BLaER1 (cell line): Measurements from ENCODE around the gene SCCPDH.

Source experiments
- H3K27ac ChIP-seq: shearing (Covaris generic); formaldehyde crosslinking; 2 replicates; pipeline ENCODE4 v1.8.1; 2022
- H3K27me3 ChIP-seq: shearing (Covaris generic); formaldehyde crosslinking; 2 replicates; pipeline ENCODE4 v1.8.1; 2022
- H3K36me3 ChIP-seq: shearing (Covaris generic); formaldehyde crosslinking; 2 replicates; pipeline ENCODE4 v1.8.1; 2022
- H3K4me1 ChIP-seq: shearing (Covaris generic); formaldehyde crosslinking; 2 replicates; pipeline ENCODE4 v1.8.1; 2022
- H3K4me2 ChIP-seq: shearing (Covaris generic); formaldehyde crosslinking; 2 replicates; pipeline ENCODE4 v1.8.1; 2022
- H3K4me3 ChIP-seq: shearing (Covaris generic); formaldehyde crosslinking; 2 replicates; pipeline ENCODE4 v1.8.1; 2022
- H3K9ac ChIP-seq: shearing (Covaris generic); formaldehyde crosslinking; 2 replicates; pipeline ENCODE4 v1.8.1; 2022
- H3K9me3 ChIP-seq: shearing (Covaris generic); formaldehyde crosslinking; 2 replicates; pipeline ENCODE4 v1.8.1; 2022
- H4K20me1 ChIP-seq: shearing (Covaris generic); formaldehyde crosslinking; 2 replicates; pipeline ENCODE4 v1.8.1; 2022
- Cebpa-rat ChIP-seq: shearing (Covaris generic); IDR thresholded peaks from 2 replicates; pipeline ENCODE4 v1.8.1; 2022

Gene SCCPDH, protein sequence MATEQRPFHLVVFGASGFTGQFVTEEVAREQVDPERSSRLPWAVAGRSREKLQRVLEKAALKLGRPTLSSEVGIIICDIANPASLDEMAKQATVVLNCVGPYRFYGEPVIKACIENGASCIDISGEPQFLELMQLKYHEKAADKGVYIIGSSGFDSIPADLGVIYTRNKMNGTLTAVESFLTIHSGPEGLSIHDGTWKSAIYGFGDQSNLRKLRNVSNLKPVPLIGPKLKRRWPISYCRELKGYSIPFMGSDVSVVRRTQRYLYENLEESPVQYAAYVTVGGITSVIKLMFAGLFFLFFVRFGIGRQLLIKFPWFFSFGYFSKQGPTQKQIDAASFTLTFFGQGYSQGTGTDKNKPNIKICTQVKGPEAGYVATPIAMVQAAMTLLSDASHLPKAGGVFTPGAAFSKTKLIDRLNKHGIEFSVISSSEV

DNA sequence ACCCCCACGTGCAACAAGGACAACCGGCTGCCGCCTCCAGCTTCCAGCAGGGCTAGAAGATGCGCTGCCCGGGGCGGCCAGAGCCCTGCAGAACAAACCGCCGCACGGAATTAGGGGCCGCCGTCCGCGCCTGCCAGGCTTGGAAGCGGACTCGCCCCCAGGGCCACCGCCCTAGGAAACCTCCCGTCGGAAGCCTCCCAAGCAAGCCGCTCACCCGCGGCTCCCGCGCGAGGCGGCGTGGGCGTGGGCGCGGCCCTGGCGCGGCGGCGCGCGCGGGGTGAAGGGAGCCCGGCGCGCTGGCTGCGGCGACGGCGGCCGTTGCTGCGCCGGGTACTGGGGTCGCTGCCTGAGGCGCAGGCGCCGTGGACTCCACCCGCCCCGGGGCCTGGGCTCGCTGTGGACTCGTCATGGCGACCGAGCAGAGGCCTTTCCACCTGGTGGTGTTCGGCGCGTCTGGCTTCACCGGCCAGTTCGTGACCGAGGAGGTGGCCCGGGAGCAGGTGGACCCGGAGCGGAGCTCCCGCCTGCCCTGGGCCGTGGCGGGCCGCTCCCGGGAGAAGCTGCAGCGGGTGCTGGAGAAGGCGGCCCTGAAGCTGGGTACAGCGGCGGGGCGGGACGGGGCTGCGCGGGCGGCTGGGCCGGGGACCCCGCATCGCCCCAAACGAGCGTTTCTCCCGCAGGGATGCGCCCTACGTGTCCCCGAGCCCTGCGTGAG, at the start of gene SCCPDH:
Gene SCCPDH, plus strand, starts transcription at position 394 of the 715 bp plus-strand sequence. Its CDS starts 14 bp downstream, at position 408.
- Histone ChIP-seq H3K27ac (peak within 1 kb of the TSS; percentile 95), H4K20me1 (no peaks in the 10 kb centered on the region), H3K36me3 (peaks cover 26% of the 10 kb centered on the region), H3K9ac (peak within 1 kb of the TSS; percentile 90), H3K4me2 (peak within 1 kb of the TSS; percentile 84), H3K27me3 (no peaks in the 10 kb centered on the region), H3K9me3 (peaks cover 49% of the 10 kb centered on the region), H3K4me3 (peak within 1 kb of the TSS; percentile 74), H3K4me1 (peaks cover 40% of the 10 kb centered on the region)
- no peak for TF ChIP-seq Cebpa-rat

DNA sequence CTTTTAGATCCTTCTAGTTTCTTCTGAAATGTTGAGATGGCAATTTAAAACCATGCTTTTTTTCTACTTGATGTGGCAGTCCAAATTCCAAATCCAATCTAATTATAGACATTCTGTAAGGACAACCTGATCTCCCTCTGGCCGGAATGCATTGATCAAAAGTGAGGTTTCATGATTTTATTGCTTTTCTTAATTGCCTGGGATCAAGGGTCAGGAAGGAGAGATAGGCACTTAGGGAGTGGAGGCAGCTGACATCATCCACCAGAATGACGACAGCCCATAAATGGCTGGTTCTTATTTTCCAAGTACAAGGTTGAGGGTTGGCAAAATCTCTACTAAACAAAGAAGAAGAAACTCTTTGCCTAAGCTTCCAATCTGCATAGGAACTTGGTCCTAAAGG, 46.4 kb upstream of the SCCPDH start:
- H3K9ac ChIP-seq, result no peak overlapping the region
- H3K36me3 ChIP-seq, result no peaks in the 10 kb centered on the region
- H3K4me3 ChIP-seq, result no peak overlapping the region
- TF ChIP-seq Cebpa-rat, result no peak
- H3K4me2 ChIP-seq, result no peak overlapping the region
- H3K9me3 ChIP-seq, result no peaks in the 10 kb centered on the region; the same call in 1 of the 2 replicates
- peaks cover 40% of the 10 kb centered on the region for H3K4me1 ChIP-seq
- no peaks in the 10 kb centered on the region for H4K20me1 ChIP-seq
- no peak overlapping the region for H3K27ac ChIP-seq
- H3K27me3 ChIP-seq, result no peaks in the 10 kb centered on the region

DNA sequence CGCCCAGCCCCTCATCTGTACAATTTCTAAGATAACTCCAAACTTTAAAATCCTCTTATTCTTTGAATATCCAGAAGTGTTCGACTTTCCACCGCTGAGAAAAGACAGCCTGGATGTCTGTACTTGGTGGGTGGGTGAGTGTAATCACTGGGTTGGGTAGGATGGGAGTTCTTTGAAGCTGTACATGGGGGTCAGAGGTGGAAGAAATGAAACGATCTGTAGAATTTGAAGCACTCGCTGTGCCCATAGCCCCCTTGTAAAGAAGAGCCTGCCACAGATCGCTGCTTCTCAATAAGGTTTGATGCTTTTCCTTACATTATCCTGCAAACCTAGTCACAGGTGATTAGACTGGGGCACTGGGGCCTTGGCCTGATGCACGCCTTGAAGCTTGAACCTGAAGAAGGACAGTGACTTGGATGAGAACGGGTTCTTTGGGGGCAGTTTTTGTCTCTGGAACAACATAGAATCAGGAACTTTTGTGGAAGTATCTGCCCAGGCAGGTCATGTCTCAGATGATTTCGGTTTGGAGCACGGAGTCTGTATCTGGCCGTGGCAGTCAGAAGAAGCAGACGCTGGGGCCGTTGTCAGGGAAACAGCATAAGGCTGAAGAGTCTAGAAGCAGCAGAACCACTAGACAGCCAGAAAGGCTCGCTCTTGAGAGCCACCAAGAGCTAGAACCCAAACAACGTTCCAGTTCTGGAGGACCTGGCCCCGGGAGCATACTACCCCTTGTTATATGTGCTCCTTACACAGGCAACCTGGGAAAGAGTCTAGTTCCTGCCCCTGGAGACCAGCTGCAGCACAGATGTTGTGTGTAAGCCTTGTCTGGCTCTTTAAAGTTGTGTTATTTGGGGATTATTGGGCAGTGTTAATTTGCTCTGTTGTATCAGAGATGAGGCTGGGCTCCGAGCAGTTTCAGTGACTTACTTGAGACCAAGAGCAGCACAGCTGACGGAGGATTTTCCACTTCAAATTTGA, 45.1 kb upstream of the SCCPDH start:
- H3K4me2 ChIP-seq, result peak overlapping the region; percentile 85
- peaks cover 3% of the 10 kb centered on the region for H3K9me3 ChIP-seq
- H3K27me3 ChIP-seq, result no peaks in the 10 kb centered on the region
- TF ChIP-seq Cebpa-rat, result no peak
- H3K4me3 ChIP-seq, result no peak overlapping the region
- H4K20me1 ChIP-seq, result no peaks in the 10 kb centered on the region
- no peaks in the 10 kb centered on the region for H3K36me3 ChIP-seq
- H3K27ac ChIP-seq, result peak overlapping the region; percentile 60
- peaks cover 42% of the 10 kb centered on the region for H3K4me1 ChIP-seq
- H3K9ac ChIP-seq, result peak overlapping the region; percentile 4; the same call in 1 of the 2 replicates

DNA sequence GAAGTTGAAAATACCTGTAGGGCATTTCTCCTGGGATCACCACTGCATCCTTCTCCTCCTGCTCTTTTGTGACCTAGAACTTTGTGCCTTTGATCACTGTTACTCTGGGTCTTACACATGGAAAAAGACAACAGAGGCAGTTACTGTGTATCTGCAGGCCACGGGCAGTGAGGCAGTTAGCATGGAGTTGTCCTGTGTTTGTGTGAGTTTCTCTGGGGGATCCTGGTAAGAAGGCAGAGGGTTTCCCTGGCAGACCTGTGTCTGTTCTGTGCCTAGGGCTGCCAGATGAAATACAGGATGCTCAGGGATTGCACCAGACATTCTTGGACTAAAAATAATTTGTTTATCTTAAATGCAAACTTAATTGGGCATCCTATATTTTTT, 44.4 kb upstream of the SCCPDH start:
- no peaks in the 10 kb centered on the region for H3K27me3 ChIP-seq
- H3K4me2 ChIP-seq, result peak overlapping the region; percentile 85
- peak overlapping the region; percentile 4; the same call in 1 of the 2 replicates for H3K9ac ChIP-seq
- H3K36me3 ChIP-seq, result no peaks in the 10 kb centered on the region
- H3K9me3 ChIP-seq, result peaks cover 3% of the 10 kb centered on the region; the same call in 1 of the 2 replicates
- no peak for TF ChIP-seq Cebpa-rat
- H3K4me1 ChIP-seq, result peaks cover 42% of the 10 kb centered on the region
- no peaks in the 10 kb centered on the region for H4K20me1 ChIP-seq
- peak overlapping the region; percentile 60 for H3K27ac ChIP-seq
- H3K4me3 ChIP-seq, result no peak overlapping the region

DNA sequence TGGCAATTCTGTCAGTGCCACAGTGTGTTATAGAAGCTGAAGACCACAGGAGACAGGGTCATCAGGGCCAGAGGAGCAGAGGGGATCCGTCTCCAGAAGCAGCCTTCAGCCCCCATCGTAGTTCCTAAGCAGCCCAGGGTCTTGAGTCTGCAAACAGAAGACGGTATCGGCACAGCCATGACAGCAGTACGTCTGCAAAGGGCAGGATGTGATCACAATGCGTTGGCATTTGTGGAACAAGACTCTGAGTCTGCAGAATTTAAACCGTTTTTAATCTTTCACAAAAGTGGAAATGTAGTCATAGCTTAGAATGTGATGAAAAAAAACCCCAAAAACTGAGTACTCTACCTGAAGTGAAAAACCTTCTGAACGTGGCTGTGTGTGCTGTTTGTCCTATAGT, 44.0 kb upstream of the SCCPDH start:
- no peak for TF ChIP-seq Cebpa-rat
- peak overlapping the region; percentile 60 for H3K27ac ChIP-seq
- no peak overlapping the region for H3K4me3 ChIP-seq
- H4K20me1 ChIP-seq, result no peaks in the 10 kb centered on the region
- H3K36me3 ChIP-seq, result no peaks in the 10 kb centered on the region
- peaks cover 42% of the 10 kb centered on the region for H3K4me1 ChIP-seq
- H3K27me3 ChIP-seq, result no peaks in the 10 kb centered on the region
- H3K9ac ChIP-seq, result no peak overlapping the region
- H3K4me2 ChIP-seq, result peak overlapping the region; percentile 85
- peaks cover 3% of the 10 kb centered on the region; the same call in 1 of the 2 replicates for H3K9me3 ChIP-seq

DNA sequence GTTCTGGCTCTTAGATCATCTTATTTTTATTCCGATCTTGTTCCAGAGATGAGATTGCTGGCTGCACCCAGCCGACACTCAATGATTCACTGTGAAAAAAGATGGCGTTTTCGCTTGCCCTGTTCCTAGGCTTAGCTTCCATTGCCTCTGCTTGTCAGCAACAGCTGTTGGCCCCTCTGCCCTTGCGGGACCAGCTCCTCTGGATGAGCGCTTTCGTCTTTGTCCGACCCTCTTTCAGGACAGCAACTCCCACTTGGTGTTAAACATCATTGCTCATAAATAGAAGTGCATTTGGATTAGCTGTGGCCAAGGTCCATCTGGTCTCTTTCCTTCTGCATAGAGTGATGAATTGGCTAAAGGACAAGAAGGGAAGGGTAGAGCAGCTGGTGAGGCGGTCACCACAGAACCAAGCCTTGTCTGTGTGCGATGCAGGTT, 43.5 kb upstream of the SCCPDH start:
- Histone ChIP-seq H3K9me3 (peaks cover 3% of the 10 kb centered on the region; the same call in 1 of the 2 replicates), H3K9ac (peak overlapping the region; percentile 9; the same call in 1 of the 2 replicates), H3K27ac (peak overlapping the region; percentile 62), H3K27me3 (no peaks in the 10 kb centered on the region), H3K4me3 (no peak overlapping the region), H4K20me1 (no peaks in the 10 kb centered on the region), H3K36me3 (no peaks in the 10 kb centered on the region), H3K4me1 (peaks cover 42% of the 10 kb centered on the region), H3K4me2 (peak overlapping the region; percentile 85)
- TF ChIP-seq Cebpa-rat, result no peak

DNA sequence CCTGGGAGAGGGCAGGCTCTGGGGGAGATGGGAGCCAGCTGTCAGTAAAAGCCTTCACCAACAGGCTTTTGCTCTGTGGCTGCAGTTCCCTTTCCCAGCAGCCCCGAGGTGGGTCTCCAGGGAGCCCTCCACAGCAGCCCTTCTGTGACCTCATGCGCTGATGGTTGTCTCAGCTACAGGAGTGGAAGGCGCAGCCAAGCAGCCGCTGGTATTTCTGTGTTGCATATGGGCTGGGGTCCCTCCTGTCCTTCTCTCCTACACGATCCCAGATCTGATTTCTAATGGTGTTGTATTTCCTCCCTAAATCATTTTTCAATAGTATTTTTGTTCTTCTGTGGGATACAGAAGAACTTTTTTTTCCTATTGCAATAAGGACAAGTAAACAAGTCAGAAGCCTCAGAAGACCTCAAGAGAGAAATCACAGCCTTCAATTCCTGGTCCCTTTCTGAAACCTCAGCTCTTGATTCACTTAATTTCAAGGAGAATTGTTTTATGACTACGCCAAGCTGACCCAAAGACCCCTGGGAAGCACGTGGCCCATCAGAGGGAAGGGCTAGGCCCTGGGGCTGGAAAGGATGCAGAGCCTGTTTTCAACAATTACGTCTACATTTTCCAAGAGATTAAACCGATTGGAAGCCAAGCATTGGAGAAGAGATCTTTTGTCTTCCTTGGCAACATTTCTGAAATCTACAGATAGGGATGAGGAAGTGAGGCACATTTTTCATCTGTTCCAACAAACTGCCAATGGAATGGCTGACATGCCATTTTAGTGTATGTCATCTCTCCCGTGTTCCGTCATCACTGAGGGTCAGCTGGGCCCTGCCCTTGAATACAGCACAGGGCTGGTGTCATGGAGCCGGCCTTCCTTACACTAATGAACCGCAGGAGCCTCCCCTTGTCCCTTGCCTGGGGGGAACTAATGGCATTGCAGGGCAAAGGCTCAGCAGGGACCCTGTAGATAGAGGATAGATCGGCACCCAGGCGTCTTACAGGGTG, 42.0 kb upstream of the SCCPDH start:
- Histone ChIP-seq H3K27ac (peak overlapping the region; percentile 62), H3K9me3 (peaks cover 3% of the 10 kb centered on the region; the same call in 1 of the 2 replicates), H4K20me1 (no peaks in the 10 kb centered on the region), H3K36me3 (no peaks in the 10 kb centered on the region), H3K4me2 (peak overlapping the region; percentile 85), H3K27me3 (no peaks in the 10 kb centered on the region), H3K4me3 (0 out of 2 replicates have a peak overlapping the region, but pooled peaks have one; percentile 29), H3K4me1 (peaks cover 42% of the 10 kb centered on the region), H3K9ac (peak overlapping the region; percentile 29; the same call in 1 of the 2 replicates)
- no peak for TF ChIP-seq Cebpa-rat

DNA sequence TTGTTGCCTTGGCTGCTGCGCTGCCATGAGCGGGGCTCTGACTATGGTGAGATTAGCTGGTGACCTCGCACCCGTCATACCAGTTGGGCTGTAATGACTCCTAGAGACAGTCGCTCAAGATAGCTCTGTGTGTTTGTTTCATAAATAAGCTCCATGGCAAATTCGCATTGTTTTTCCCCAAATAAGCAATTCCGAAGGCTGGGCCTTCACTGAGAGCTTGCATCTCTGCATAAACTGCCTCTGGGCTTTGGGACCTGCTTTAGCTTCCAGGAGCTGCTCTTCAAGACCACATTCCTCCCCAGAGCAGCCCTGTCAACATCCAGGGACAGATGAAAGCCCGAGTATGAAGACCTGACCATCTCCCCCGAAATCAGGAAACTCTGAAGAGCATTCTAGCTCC, 40.7 kb upstream of the SCCPDH start:
- Histone ChIP-seq H3K27ac (no peak overlapping the region), H3K4me2 (no peak overlapping the region), H4K20me1 (no peaks in the 10 kb centered on the region), H3K4me3 (no peak overlapping the region), H3K4me1 (peaks cover 42% of the 10 kb centered on the region), H3K9ac (no peak overlapping the region), H3K9me3 (peaks cover 3% of the 10 kb centered on the region; the same call in 1 of the 2 replicates), H3K36me3 (no peaks in the 10 kb centered on the region), H3K27me3 (no peaks in the 10 kb centered on the region)
- TF ChIP-seq Cebpa-rat, result no peak
